DOHH2 (cell line): Measurements from ENCODE around the gene MTMR10.

Experiments used
- H3F3A ChIP-seq: fragments of 200-600 bp; sonication (generic), shearing (Covaris generic); 2 replicates; pipeline ENCODE4 v1.6.0; 2016; ENCODE audit warnings: antibody characterized with exemption, mild to moderate bottlenecking; ENCODE audit not compliant: control insufficient read depth, insufficient read depth
- H3K27ac ChIP-seq: fragments of 200-600 bp; sonication (generic); 2 replicates; pipeline ENCODE4 v1.5.1; 2014; ENCODE audit warnings: low read depth, mild to moderate bottlenecking, low read length, moderate library complexity
- H3K27me3 ChIP-seq: fragments of 200-600 bp; sonication (generic); 2 replicates; pipeline ENCODE4 v1.6.1; 2014; ENCODE audit warnings: mild to moderate bottlenecking, low read length, mixed read lengths; ENCODE audit not compliant: control insufficient read depth
- H3K36me3 ChIP-seq: fragments of 200-600 bp; sonication (generic); 2 replicates; pipeline ENCODE4 v1.6.1; 2014; ENCODE audit warnings: mild to moderate bottlenecking, low read length, moderate library complexity, mixed read lengths; ENCODE audit not compliant: control insufficient read depth
- H3K4me1 ChIP-seq: fragments of 200-600 bp; sonication (generic); 2 replicates; pipeline ENCODE4 v1.6.1; 2014; ENCODE audit warnings: mild to moderate bottlenecking, low read length, mixed read lengths; ENCODE audit not compliant: control insufficient read depth
- H3K4me2 ChIP-seq: fragments of 200-600 bp; sonication (generic); 2 replicates; pipeline ENCODE4 v1.6.0; 2014; ENCODE audit warnings: mild to moderate bottlenecking, low read length, moderate library complexity
- H3K4me3 ChIP-seq: fragments of 200-600 bp; sonication (generic); 2 replicates; pipeline ENCODE4 v1.5.1; 2014; ENCODE audit warnings: mild to moderate bottlenecking, low read length, mixed read lengths
- H3K79me2 ChIP-seq: fragments of 200-600 bp; sonication (generic); 2 replicates; pipeline ENCODE4 v1.6.1; 2014; ENCODE audit warnings: mild to moderate bottlenecking, low read length, mixed read lengths; ENCODE audit not compliant: control insufficient read depth
- H3K9me2 ChIP-seq: fragments of 200-600 bp; sonication (generic); replicated peaks from 2 replicates; pipeline ENCODE4 v1.6.1; 2014; ENCODE audit warnings: mild to moderate bottlenecking, low read length, mixed read lengths; ENCODE audit not compliant: control insufficient read depth
- H3K9me3 ChIP-seq: fragments of 200-600 bp; sonication (generic); 2 replicates; pipeline ENCODE4 v1.6.1; 2014; ENCODE audit warnings: antibody characterized with exemption, low read length, mixed read lengths; ENCODE audit not compliant: control insufficient read depth, insufficient read depth
- H4K20me1 ChIP-seq: fragments of 200-600 bp; sonication (generic); 2 replicates; pipeline ENCODE4 v1.6.0; 2014; ENCODE audit warnings: low read depth, mild to moderate bottlenecking, antibody characterized with exemption, low read length, moderate library complexity; ENCODE audit not compliant: control insufficient read depth, insufficient read depth
- EZH2phosphoT487 ChIP-seq: fragments of 200-600 bp; sonication (generic); IDR thresholded peaks from 2 replicates; pipeline ENCODE4 v1.6.1; 2017; ENCODE audit warnings: borderline replicate concordance, mild to moderate bottlenecking, antibody characterized with exemption, low read length, moderate library complexity, mixed read lengths
- TF ChIP-seq, protein P1 (sequence below): fragments of 200-600 bp; sonication (generic); IDR thresholded peaks from one replicate; pipeline ENCODE4 v1.5.1; 2014; ENCODE audit warnings: antibody characterized with exemption, mild to moderate bottlenecking, low read depth, low read length; ENCODE audit not compliant: poor library complexity, severe bottlenecking

The MTMR10 gene

DNA sequence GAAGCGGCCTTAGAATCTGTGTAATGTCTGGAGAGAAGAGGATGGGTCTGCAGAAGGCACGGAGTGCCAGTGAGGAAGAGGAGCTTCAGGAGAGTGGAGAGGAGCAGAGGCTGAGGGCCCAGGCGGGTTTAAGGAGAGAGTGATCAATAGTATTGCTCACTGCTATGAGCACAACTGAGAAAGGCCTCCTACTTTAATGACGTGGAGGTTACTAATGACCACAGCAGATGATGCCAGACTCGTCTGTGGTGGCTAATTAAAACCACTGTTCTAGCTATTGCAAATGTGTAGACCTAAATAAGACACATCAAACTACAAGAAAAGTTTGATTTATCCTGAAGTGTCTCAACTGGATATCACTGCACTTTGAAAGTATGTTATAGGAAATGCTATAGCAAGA lies 33.2 kb downstream of the MTMR10 start:
- H4K20me1 ChIP-seq: no peaks in the 10 kb centered on the region
- H3K4me1 ChIP-seq: no peaks in the 10 kb centered on the region
- H3F3A ChIP-seq: no peaks in the 10 kb centered on the region
- H3K4me3 ChIP-seq: no peak overlapping the region
- no peak overlapping the region for H3K27ac ChIP-seq
- H3K4me2 ChIP-seq: no peak overlapping the region
- H3K9me2 ChIP-seq: no peaks in the 10 kb centered on the region
- H3K27me3 ChIP-seq: no peaks in the 10 kb centered on the region
- no peaks in the 10 kb centered on the region for H3K9me3 ChIP-seq
- no peaks in the 10 kb centered on the region for H3K79me2 ChIP-seq
- peaks cover 45% of the 10 kb centered on the region for H3K36me3 ChIP-seq
- TF ChIP-seq, protein P1, sequence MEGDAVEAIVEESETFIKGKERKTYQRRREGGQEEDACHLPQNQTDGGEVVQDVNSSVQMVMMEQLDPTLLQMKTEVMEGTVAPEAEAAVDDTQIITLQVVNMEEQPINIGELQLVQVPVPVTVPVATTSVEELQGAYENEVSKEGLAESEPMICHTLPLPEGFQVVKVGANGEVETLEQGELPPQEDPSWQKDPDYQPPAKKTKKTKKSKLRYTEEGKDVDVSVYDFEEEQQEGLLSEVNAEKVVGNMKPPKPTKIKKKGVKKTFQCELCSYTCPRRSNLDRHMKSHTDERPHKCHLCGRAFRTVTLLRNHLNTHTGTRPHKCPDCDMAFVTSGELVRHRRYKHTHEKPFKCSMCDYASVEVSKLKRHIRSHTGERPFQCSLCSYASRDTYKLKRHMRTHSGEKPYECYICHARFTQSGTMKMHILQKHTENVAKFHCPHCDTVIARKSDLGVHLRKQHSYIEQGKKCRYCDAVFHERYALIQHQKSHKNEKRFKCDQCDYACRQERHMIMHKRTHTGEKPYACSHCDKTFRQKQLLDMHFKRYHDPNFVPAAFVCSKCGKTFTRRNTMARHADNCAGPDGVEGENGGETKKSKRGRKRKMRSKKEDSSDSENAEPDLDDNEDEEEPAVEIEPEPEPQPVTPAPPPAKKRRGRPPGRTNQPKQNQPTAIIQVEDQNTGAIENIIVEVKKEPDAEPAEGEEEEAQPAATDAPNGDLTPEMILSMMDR: no peak
- no peak for TF ChIP-seq EZH2phosphoT487

DNA sequence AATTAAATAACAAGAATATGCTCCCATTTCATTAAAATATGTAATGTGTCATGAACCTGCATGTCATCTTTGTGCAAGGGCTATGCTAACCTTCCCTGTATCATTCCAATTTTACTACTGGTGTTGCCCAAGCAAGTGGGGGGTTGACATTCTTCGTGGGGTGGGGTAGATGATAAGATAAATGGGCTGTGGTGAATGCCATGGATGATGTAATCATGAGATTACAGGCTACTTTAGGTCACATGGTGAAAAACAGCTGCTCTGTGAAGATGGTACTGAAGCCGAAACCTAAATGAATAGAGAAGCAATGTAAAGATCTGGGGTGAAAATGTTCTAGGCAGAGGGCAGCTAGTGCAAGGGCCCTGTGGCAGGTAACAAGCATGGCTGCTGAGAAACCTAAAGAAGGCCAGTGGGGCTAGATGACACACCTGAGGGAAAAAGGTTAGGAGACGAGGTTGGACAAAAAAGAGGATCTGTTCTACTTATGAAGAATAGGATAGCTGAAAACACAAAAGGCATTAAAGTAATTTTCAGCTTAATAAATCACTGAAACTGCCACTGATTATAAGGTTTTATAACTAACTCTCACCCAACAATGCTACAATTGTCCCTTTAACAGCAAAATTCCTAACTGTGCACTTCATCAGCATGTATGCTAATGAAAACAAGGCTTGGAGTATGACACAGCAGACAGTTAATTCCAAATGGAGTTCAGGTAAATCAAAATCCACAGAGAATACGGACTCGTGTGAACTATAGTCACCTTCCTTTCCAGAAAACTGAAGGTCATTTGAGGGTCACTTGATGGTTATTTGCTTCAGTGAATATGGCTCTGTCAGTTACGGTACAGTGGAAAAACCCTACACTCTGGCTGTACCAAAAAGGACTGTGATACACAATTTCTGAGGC lies 35.0 kb downstream of the MTMR10 start:
- Histone ChIP-seq H3K9me2 (no peaks in the 10 kb centered on the region), H3K27ac (no peak overlapping the region), H3K4me2 (no peak overlapping the region), H3K27me3 (no peaks in the 10 kb centered on the region), H3K79me2 (no peaks in the 10 kb centered on the region), H3K4me3 (no peak overlapping the region), H3K9me3 (no peaks in the 10 kb centered on the region), H4K20me1 (no peaks in the 10 kb centered on the region), H3F3A (no peaks in the 10 kb centered on the region), H3K36me3 (peaks cover 60% of the 10 kb centered on the region), H3K4me1 (no peaks in the 10 kb centered on the region)
- no peak for TF ChIP-seq EZH2phosphoT487
- TF ChIP-seq, protein P1: no peak

DNA sequence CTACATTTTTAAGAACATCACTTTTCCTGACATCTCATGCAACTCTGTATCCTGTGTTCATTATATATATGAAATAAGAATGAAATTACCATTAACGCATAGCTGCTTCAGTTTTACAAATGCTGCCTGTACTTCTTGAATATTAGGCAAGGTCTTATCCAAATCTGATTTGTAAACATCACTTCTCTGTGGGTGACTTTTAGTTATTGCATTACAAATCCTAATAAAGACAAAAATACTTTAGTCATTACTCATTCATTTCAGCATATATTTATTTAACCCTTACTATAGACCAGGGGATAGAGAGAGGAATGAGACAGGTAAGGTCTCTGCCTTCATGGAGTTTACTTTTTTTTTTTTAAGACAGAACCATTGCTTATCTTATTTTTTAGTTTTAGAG lies 36.8 kb downstream of the MTMR10 start:
- no peaks in the 10 kb centered on the region for H3K9me2 ChIP-seq
- H3K4me2 ChIP-seq: no peak overlapping the region
- H3K36me3 ChIP-seq: peaks cover 70% of the 10 kb centered on the region
- H3K79me2 ChIP-seq: no peaks in the 10 kb centered on the region
- no peaks in the 10 kb centered on the region for H3K4me1 ChIP-seq
- H3K27ac ChIP-seq: no peak overlapping the region
- no peak overlapping the region for H3K4me3 ChIP-seq
- no peaks in the 10 kb centered on the region for H3K9me3 ChIP-seq
- no peaks in the 10 kb centered on the region for H3F3A ChIP-seq
- H3K27me3 ChIP-seq: no peaks in the 10 kb centered on the region
- TF ChIP-seq, protein P1: no peak
- TF ChIP-seq EZH2phosphoT487: no peak
- no peaks in the 10 kb centered on the region for H4K20me1 ChIP-seq
